GM19324 (cell line): Measurements from ENCODE around the gene SKP2.
"Not testable (repeated sequence)": the region's sequence is repeated elsewhere in the genome, so short reads cannot be mapped to it uniquely, and the experiment has no call there.

Source experiments
- ATAC-seq: cut with Tn5 transposase; IDR thresholded peaks from one replicate; pipeline ENCODE4 v1.9.1; 2021; ENCODE audit warnings: mild to moderate bottlenecking, moderate library complexity; ENCODE audit not compliant: unreplicated experiment, low FRiP score

SKP2 gene

DNA sequence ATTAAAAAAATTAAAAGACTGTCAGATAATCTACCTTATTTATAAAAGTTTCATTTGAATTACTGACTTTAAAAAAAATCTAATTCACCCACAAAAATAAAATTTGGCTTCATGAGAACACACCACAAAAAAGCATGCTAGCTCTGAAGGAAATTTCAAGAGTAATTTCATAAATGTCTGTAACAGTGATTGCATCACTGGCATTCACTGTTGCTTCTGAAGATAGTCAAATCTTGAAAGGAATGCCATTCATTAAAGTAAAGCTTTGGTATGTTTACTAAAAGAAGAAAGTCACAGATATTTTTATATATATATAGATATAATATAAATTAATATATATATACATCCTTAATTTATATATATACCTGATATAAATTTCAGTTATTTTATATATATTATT, 46.4 kb downstream of the SKP2 start:
- no peak for ATAC-seq

DNA sequence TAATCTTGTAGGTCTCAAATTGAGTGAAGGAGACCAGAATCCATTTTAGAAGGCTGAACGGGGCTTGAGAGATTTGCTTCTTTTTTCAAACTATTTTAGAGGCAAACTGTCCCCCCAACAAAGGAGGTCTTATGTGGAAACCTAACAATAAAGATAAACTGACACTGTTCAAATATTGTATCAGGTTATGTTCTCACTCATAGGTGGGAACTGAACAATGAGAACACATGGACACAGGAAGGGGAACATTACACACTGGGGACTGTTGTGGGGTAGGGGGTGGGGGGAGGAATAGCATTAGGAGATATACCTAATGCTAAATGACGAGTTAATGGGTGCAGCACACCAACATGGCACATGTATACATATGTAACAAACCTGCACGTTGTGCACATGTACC, 46.9 kb downstream of the SKP2 start:
- not testable (repeated sequence) for ATAC-seq

DNA sequence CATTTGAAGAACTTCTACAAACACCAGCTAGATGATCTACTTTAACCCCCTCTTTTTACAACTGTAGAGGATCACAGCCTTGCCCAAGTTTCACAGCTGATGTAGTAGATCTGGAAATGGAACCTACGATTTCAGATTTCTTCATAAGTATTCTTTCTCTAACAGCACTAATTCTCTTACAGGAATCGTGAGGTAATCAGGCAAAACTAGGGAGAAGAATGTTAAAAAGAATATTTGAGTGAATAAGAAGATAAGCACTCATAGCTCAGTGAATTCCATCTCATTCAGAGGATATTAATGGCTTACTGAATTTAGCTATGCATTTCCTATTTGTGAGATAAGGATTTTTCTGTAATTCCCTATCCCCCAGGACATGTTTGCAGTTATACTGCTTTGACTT, 47.7 kb downstream of the SKP2 start:
- ATAC-seq: no peak

DNA sequence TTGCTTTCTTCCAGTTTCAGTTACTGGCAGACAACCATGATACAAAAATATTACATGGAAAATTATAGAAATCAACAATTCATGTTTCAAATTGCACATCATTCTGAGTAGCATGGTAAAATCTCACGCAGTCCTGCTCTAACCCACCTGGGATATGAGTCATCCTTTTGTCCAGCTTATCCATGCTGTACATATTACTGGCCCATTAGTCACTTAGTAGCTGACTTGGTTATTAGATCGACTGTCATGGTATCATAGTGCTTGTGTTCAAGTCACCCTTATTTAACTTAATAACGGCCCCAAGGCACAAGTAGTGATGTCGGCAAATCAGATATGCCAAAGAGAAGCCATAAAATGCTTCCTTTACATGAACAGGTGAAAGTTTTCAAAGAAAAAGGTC, 48.6 kb downstream of the SKP2 start:
- no peak for ATAC-seq

DNA sequence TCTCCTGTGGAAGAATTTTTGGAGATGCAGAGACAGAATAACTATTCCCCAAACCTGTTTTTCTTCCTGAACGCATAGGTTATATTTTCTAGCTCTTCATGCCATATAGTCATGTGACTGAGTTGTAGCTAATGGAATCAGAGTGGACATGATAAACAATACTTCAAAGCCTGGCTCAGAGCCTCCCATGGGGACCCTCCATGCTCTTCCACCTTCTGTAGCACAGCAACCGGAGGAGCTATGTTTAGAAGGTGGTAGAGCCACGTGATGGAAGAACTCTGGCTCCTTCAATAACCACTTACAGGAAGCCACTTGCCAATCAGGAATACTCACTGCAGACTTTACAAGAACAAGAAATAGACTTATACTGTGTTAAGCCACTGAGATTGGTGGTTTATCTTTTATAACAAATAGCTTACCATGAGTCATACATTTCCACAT, 50.6 kb downstream of the SKP2 start:
- ATAC-seq: no peak

DNA sequence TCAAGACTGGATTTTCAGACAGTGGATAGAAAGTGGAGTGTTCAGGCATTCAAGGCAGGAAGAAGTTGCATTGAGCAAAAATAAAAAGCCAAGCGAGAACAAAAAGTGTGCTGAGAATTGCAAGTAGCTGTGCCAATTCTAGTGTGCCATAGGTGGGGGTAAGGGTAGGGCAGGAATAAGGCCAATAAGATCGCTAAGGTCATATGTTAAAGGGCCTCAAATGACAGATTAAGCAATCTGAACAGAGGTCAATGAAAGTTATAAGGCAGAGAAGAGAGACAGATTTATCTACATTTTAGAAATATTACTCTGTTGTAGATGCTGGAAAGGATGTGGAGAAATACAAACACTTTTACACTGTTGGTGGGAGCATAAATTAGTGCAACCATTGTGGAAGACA, 53.4 kb downstream of the SKP2 start:
- no peak for ATAC-seq

DNA sequence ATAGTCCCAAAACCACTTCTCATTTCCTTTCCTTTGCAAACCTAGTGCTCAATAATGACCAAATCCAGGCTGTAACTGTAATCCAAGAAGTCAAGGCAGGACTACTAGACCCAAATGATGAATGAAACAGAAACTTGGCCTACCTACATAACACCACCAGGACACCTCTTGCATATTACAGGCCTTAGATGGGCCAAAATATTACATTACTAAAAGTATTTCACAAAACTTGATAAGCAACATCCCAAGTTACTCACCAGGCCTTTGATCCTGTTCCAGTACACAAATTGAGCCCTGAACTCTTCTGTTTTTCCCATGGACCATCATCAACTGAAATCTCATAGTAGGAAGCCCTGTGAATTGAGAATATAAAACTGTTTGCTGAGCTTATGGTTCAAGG, 55.0 kb downstream of the SKP2 start:
- no peak for ATAC-seq

DNA sequence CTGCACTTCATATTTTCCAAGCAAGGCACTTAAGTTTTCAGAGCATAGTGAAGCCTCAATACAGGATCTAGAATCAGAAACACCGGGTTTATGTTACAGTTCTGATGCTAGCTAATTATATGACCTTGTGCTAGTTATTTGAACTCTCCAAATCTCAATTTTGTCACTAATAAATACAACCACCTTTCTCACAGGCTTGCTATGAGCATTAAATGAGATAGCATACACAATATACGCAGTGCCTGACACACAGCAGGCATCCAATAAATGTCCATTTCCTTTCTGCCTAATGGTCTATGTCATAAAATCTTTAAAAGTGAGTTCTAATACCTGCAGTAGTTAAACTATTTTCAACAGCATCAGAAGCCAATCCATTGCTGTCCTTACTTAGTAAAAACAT, 56.9 kb downstream of the SKP2 start:
- ATAC-seq: no peak

DNA sequence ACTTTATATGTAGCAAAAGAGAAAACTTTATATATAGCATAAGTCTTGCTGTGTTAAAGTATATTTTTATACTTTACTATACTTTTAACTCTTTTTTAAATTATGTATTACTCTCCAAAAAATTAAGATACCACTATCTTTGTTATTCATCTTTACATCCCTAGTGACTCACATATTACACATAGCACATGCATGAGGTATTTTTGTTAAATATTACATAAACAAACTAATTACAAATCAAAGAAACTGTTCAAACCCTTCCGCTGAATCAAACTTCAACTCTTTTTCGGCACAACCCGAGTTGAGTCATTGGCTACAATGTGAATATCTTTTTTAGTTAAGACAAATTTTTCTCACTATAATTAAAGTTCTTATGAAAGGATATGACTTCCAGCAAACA, 57.8 kb downstream of the SKP2 start:
- ATAC-seq: no peak

DNA sequence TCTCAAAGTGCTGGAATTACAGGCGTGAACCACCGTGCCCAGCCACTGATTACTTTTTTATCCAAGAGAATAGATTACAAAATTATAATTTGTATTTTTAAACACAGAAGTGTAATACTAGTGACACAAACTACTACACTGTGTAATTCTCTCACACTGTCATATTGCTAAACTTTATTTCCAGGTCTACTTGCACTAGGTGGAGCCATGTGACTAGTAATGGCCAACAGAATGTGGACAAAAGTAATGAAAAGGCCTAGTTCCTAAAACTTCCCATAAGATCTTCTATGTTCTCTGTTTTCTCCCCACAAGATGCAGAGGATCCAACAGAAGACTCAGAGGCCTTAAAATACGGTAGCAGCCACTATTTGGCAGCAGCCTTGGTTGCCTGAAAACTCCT, 62.5 kb downstream of the SKP2 start:
- ATAC-seq: no peak

DNA sequence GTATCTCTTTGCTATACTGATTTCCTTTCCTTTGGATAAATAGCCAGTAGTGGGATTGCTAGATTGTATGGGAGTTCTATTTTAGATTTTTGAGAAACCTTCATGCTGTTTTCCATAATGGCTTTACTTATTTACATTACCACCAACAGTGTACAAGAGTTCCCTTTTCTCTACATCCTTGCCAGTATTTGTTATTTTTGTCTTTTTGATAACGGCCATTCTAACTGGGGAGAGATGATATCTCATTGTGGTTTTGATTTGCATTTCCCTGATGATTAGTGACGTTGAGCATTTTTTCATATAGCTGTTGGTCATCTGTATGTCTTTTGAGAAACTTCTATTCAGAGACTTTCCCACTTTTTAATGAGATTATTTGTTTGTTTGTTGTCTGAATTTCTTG, 64.0 kb downstream of the SKP2 start:
- ATAC-seq: no peak

DNA sequence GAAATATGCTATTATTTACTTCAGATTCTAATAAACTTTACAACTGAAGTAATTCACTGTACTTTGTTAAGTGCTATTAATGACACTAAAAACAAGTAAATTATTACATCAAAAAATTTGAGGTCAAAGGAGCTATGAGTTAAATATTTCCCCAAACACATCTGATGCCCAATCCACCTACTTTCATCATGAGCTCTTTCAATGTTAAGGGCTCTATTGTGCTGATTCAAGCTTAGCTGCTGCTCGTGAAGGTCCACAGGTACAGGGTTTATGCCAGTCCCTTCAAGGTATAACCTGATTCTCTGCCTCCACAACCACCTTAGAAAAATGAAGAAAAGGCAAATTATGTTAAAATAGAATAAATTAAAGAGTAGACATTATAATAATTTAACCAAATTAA, 65.7 kb downstream of the SKP2 start:
- no peak for ATAC-seq

DNA sequence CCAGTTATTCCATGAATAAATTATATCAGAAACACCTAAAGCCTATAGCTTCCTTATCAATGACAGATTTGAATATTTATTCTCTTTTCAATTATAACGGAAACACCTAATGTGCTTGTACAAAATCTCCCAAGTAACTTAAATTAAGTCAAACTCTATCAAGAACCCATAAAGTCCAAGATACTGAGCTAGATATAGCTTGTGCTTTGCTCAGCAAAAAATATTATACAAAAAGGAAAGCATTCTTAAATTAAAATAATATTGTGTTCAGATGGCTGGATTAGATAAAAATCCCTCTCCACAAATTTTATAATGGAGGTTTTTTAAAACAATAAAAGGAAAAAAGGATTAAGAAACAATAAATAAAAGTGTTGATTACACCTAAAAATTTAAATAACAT, 66.1 kb downstream of the SKP2 start:
- no peak for ATAC-seq

DNA sequence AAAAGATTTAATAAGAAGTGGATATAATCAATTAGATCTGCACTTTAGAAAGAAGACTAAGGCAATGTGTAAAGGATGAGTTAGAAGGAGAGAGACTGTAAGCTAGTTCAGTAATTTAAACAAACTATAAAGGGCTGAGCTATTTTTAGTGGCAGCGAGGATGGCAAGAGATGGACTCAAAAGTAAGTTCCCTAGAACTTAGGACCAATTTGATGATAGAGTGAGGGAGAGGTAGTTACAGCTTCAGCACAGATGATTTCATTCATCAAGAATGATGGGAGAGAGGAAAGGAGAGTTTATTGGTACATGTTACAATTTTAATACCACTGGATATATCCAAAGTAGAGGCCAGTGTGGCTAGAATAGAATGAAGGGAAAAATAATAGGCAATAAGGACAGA, 70.7 kb downstream of the SKP2 start:
- ATAC-seq: no peak

DNA sequence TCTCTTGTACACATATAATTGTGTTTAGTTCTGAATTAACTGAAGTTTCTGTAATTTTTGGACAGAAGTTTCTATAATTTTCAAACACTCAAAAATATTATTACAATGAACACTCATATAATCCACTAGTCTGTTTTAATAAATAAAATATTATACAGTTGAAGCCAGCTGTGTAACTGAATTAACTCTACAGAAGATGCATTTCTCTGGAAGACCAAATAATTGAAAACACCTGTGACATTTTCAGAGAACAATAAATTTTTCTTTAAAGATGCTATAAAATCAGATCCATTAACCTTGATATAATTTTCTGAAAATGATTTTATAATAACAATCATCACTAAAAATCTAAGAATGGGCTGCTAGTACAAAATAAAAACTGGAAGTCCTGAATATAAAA, 75.1 kb downstream of the SKP2 start:
- no peak for ATAC-seq

DNA sequence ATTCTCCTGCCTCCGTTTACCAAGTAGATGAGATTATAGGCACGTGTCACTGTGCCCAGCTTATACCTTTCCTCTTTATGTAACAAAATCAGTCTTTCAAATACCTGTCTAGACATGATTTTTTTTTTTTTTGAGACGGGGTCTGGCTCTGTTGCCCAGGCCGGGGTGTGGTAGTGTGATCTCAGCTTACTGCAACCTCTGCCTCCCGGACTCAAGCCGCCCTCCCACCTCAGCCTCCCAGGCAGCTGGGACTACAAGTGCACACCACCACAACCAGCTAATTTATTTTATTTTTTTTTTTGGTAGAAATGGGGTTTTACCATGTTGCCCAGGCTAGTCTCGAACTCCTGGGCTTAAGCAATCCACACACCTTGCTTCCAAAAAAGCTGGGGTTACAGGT, 76.6 kb downstream of the SKP2 start:
- no peak for ATAC-seq

DNA sequence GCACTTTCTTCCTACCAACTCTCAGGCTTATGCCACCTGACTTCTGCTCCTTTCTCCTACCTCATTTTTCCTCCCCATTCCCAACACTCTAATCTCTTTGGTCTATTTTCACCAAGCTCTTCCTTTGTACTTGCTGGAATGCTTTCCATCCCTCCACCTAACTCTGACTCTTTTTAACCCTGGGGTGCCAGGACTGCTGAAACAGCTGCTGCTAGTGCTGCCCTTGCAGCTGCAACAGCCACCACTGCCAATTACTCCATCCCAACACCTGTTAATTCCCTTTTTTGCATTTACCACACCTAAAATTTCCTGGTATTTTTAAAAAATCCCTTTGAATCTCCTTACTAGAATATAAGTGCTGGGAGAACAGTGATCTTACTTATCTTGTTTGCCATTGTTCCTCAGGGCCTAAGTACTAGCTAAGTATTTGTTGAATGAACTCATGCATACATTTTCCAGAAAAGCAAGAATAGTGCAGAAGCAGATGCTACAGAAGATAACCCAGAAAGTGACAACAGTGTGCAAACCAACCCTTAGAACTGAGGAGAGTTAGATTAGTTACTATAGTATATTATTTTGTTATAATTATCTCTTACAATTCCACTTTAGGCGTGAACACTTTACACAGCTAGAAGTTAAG, 78.4 kb downstream of the SKP2 start:
- ATAC-seq: no peak

DNA sequence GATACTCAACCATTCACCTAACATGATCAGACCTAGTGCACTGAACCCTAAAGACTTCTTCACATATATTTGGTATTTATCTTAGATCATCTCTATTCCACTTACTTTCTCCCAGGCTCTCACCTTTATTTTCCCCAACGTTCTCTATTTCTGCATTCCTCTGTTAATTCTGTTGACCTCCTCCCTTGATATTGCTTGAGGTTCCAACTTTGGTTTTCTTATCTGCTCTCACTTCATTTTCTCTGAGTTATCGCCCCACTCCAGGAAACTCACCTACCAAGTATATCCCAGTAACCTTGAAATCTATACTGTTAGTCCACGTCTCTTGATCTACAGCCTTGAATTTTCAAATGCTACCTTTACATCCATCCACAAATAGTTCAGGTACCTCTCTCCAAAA, 80.6 kb downstream of the SKP2 start:
- ATAC-seq: no peak
